HepG2 (cell line): ENCODE data around the gene CDK13. TPM values are rescaled to one million over a fixed set of nuclear protein-coding genes. Genes with fewer than 3 reads are reported as not detected.

Source experiments
- ARID5B ChIP-seq: IDR thresholded peaks from 2 replicates; pipeline ENCODE4 v1.4.0; 2020; ENCODE audit warnings: mild to moderate bottlenecking, missing genetic modification reagents
- BRCA1 ChIP-seq: sonication (generic); formaldehyde crosslinking; IDR thresholded peaks from 2 replicates; pipeline ENCODE4 v1.4.0; 2020; ENCODE audit warnings: missing genetic modification reagents
- ELK4 ChIP-seq: sonication (generic); formaldehyde crosslinking; IDR thresholded peaks from 2 replicates; pipeline ENCODE4 v1.9.0; 2021; ENCODE audit warnings: missing genetic modification reagents, borderline replicate concordance
- EP300 ChIP-seq, 3 experiments: sonication (generic) in 1 of 3; formaldehyde crosslinking in 1 of 3; IDR thresholded peaks; 2 replicates each; pipeline versions ENCODE4 v1.5.1 to v1.6.1; 2011 to 2020; ENCODE audit warnings: low read depth in 2 of 3, low read length in 2 of 3, borderline replicate concordance in 1 of 3, improper control_type of control experiment in 1 of 3, mild to moderate bottlenecking in 1 of 3, missing genetic modification reagents in 1 of 3, moderate library complexity in 1 of 3
- KAT2B ChIP-seq: fragments of 150-350 bp; IDR thresholded peaks from 2 replicates; pipeline ENCODE4 v1.6.1; 2014; ENCODE audit warnings: low read depth, low read length, borderline replicate concordance
- PCBP1 ChIP-seq: fragments of 200-400 bp; formaldehyde crosslinking; IDR thresholded peaks from 2 replicates; pipeline ENCODE4 v1.6.1; 2017; ENCODE audit warnings: mild to moderate bottlenecking, low read depth, low read length, borderline replicate concordance
- TAF15 ChIP-seq: fragments of 200-400 bp; formaldehyde crosslinking; IDR thresholded peaks from one replicate; pipeline ENCODE4 v1.6.1; 2018; ENCODE audit warnings: mild to moderate bottlenecking, low read depth, low read length; ENCODE audit not compliant: poor library complexity, severe bottlenecking
- THAP7 ChIP-seq: sonication (generic); formaldehyde crosslinking; IDR thresholded peaks from 2 replicates; pipeline ENCODE4 v1.8.1; 2023; ENCODE audit warnings: mild to moderate bottlenecking, missing genetic modification reagents
- ZKSCAN5 ChIP-seq: sonication (generic); formaldehyde crosslinking; IDR thresholded peaks from 2 replicates; pipeline ENCODE4 v1.5.1; 2020; ENCODE audit warnings: mild to moderate bottlenecking, missing genetic modification reagents
- ZNF280D ChIP-seq: sonication (generic); formaldehyde crosslinking; IDR thresholded peaks from 2 replicates; pipeline ENCODE4 v1.5.1; 2020; ENCODE audit warnings: mild to moderate bottlenecking, missing genetic modification reagents
- ZNF710 ChIP-seq: sonication (generic); formaldehyde crosslinking; IDR thresholded peaks from 2 replicates; pipeline ENCODE4 v1.5.0; 2020; ENCODE audit warnings: mild to moderate bottlenecking, missing genetic modification reagents, borderline replicate concordance
- ZNF761 ChIP-seq: sonication (generic); formaldehyde crosslinking; conservative IDR thresholded peaks from 2 replicates; pipeline ENCODE4 v1.4.0; 2020; ENCODE audit warnings: mild to moderate bottlenecking, missing genetic modification reagents
- ZNF777 ChIP-seq: sonication (generic); formaldehyde crosslinking; IDR thresholded peaks from 2 replicates; pipeline ENCODE4 v1.4.0; 2020; ENCODE audit warnings: missing genetic modification reagents
- ZNF879 ChIP-seq: sonication (generic); formaldehyde crosslinking; IDR thresholded peaks from 2 replicates; pipeline ENCODE4 v1.8.1; 2023; ENCODE audit warnings: missing genetic modification reagents
- polyA plus RNA-seq, 8 experiments: library from polyadenylated mRNA; depleted of rRNA in 3 of 8; stranded (reverse) in 7 of 8; unstranded in 1 of 8; fragments of >200 nt; fragmentation: Illumina TruSeq in 4 of 8; extraction: Trizol in 4 of 8; gene quantifications; 2 replicates each; pipeline versions ENCODE4 v1.2.1 to v1.2.3, GENCODE V29; 2011 to 2016; ENCODE audit warnings: low read depth in 4 of 8, missing spikeins in 1 of 8, mixed read lengths in 1 of 8; ENCODE audit not compliant: insufficient read depth in 1 of 8
- total RNA-seq, 5 experiments: library from RNA; depleted of rRNA; stranded (reverse); fragments of >200 nt; fragmentation: Illumina TruSeq; extraction: Trizol; gene quantifications; 2 replicates each; pipeline ENCODE4 v1.2.3, GENCODE V29; 2016; ENCODE audit warnings: low read depth in 1 of 5

CDK13 gene
- total and polyA plus RNA-seq, 2 of the 13 experiments (the other 11 are each of a cell fraction or from before 2014, with no cell fraction given): 21.0 to 40.9 TPM

GRCh38 chr7:39948956-39949928 lies 814 bp upstream of the CDK13 start (continued):
- TF ChIP-seq PCBP1 (peak; percentile 4; the same call in 1 of the 2 replicates), ZNF777 (CRISPR knock-in tag) (no peak), ZNF761 (CRISPR knock-in tag) (peak; percentile 72; the same call in 1 of the 2 replicates), ARID5B (peak; percentile 64), ZKSCAN5 (CRISPR knock-in tag) (0 out of 2 replicates have a peak, but pooled peaks have one; percentile 46), ELK4 (CRISPR knock-in tag) (peak; percentile 67; the same call in 1 of the 2 replicates), BRCA1 (CRISPR knock-in tag) (no peak), TAF15 (peak; percentile 11), ZNF280D (CRISPR knock-in tag) (peak; percentile 77), ZNF710 (peak; percentile 58; the same call in 1 of the 2 replicates), EP300 (IDR thresholded peaks at IDR 0.05; ENCODE audit: low read depth in 2 of 2, low read length in 2 of 2) (0 out of 4 replicates have a peak, but pooled peaks of 1 of the 2 experiments have one; percentile 10), EP300 (CRISPR knock-in tag; IDR thresholded peaks at IDR 0.05; ENCODE audit: borderline replicate concordance) (peak; percentile 35; the same call in 1 of the 2 replicates), KAT2B (no peak), THAP7 (CRISPR knock-in tag) (no peak; the same call in 1 of the 2 replicates), ZNF879 (no peak; the same call in 1 of the 2 replicates)
